CD4-positive, alpha-beta memory T cell (primary cell): ENCODE data around the gene RNF168. TPM values are rescaled to one million over a fixed set of nuclear protein-coding genes. Genes with fewer than 3 reads are reported as not detected.
"Not testable (repeated sequence)": the region's sequence is repeated elsewhere in the genome, so short reads cannot be mapped to it uniquely, and the experiment has no call there.

Experiments
- CTCF ChIA-PET: fragments of 350-600 bp; sonication (Branson Sonifier 250); formaldehyde crosslinking; loops from one replicate; lab custom pipeline; 2021; ENCODE audit warnings: inconsistent platforms; ENCODE audit not compliant: partially characterized antibody; lab: Charles Lee
- POLR2A ChIA-PET: fragments of 350-600 bp; sonication (Branson Sonifier 250); formaldehyde crosslinking; loops from one replicate; lab custom pipeline; 2021; ENCODE audit not compliant: partially characterized antibody; lab: Charles Lee
- DNase-seq, 5 donors: peaks; one replicate each; pipeline versions ENCODE4 v3.0.0 to v3.0.0-alpha.2; 2020 to 2022; ENCODE audit warnings: mixed read lengths in 1 of 5
- H3K27ac ChIP-seq: one replicate; pipeline ENCODE4 v1.7.0; 2013; ENCODE audit warnings: low read depth, low read length
- H3K27me3 ChIP-seq: 2 replicates; pipeline ENCODE4 v1.7.0; 2013; ENCODE audit warnings: mild to moderate bottlenecking, low read length, moderate library complexity; ENCODE audit not compliant: insufficient read depth
- H3K36me3 ChIP-seq: 2 replicates; pipeline ENCODE4 v1.7.0; 2013; ENCODE audit warnings: mild to moderate bottlenecking, low read length, moderate library complexity; ENCODE audit not compliant: insufficient read depth
- H3K4me1 ChIP-seq: 2 replicates; pipeline ENCODE4 v1.7.0; 2013; ENCODE audit warnings: mild to moderate bottlenecking, low read length, moderate library complexity; ENCODE audit not compliant: insufficient read depth
- H3K4me3 ChIP-seq, 2 donors: one replicate each; pipeline ENCODE4 v1.7.0; 2013; ENCODE audit warnings: low read length in 2 of 2, mild to moderate bottlenecking in 1 of 2
- H3K9me3 ChIP-seq, 2 donors: one replicate each; pipeline ENCODE4 v1.7.0; 2013; ENCODE audit warnings: low read length in 2 of 2, control low read depth in 1 of 2; ENCODE audit not compliant: control insufficient read depth in 1 of 2
- H3K27ac Mint-ChIP-seq, 7 donors: one replicate each; pipeline ENCODE4 v1.8.0; 2020 to 2021; ENCODE audit warnings: mixed read lengths in 7 of 7, mild to moderate bottlenecking in 6 of 7, inconsistent platforms in 3 of 7, moderate library complexity in 3 of 7
- H3K27me3 Mint-ChIP-seq, 2 donors: one replicate each; pipeline ENCODE4 v1.8.0; 2020 to 2021; ENCODE audit warnings: mixed read lengths in 2 of 2
- H3K36me3 Mint-ChIP-seq, 2 donors: one replicate each; pipeline ENCODE4 v1.8.0; 2020 to 2021; ENCODE audit warnings: mixed read lengths in 2 of 2, inconsistent platforms in 1 of 2, mild to moderate bottlenecking in 1 of 2
- H3K4me1 Mint-ChIP-seq, 4 donors: one replicate each; pipeline ENCODE4 v1.8.0; 2020 to 2021; ENCODE audit warnings: mixed read lengths in 4 of 4, mild to moderate bottlenecking in 1 of 4
- H3K4me3 Mint-ChIP-seq, 8 donors: one replicate each; pipeline ENCODE4 v1.8.0; 2020 to 2021; ENCODE audit warnings: mixed read lengths in 8 of 8, mild to moderate bottlenecking in 7 of 8, moderate library complexity in 6 of 8, inconsistent platforms in 3 of 8
- H3K9me3 Mint-ChIP-seq, 8 donors: one replicate each; pipeline ENCODE4 v1.8.0; 2020 to 2021; ENCODE audit warnings: mixed read lengths in 8 of 8, mild to moderate bottlenecking in 5 of 8, inconsistent platforms in 3 of 8, moderate library complexity in 1 of 8
- intact Hi-C: fragments of 100-400 bp; cut with micrococcal nuclease; formaldehyde crosslinking; loops from one replicate; pipeline ENCODE4 v1.15.1; 2023
- polyA plus RNA-seq, 2 donors: library from polyadenylated mRNA; unstranded; fragments of 300-500 nt; fragmentation: Illumina TruSeq; gene quantifications; one replicate each; pipeline ENCODE4 v1.2.3, GENCODE V29; 2021
- total RNA-seq, 2 experiments: library from RNA; stranded (reverse); gene quantifications; one replicate each; pipeline ENCODE4 v1.2.3, GENCODE V29; 2021

Gene RNF168
- total and polyA plus RNA-seq, 4 experiments from 2014 or later, result 6.0 to 76.4 (median 44.3) TPM

GRCh38 chr3:196486263-196486662 is 17.3 kb downstream of the RNF168 start:
- H3K36me3 Mint-ChIP-seq, result peaks cover 27 to 54% of the 10 kb centered on the region in 2 donors

GRCh38 chr3:196477678-196478077 is 25.9 kb downstream of the RNF168 start:
- H3K9me3 Mint-ChIP-seq, result no peaks in the 10 kb centered on the region
- H3K36me3 ChIP-seq, result peaks cover 43% of the 10 kb centered on the region
- H3K27me3 Mint-ChIP-seq, result no peaks in the 10 kb centered on the region
- no peak overlapping the region for H3K4me3 ChIP-seq
- intact Hi-C loops, result no loop called here
- no peaks in the 10 kb centered on the region for H3K9me3 ChIP-seq
- ChIA-PET POLR2A (no interaction called here), CTCF (interaction anchor here (2.1 kb wide), 1 partner anchor 9 kb away, joined by 5 read pairs; no protein-coding TSS in a partner anchor)
- no peak for DNase-seq
- H3K36me3 Mint-ChIP-seq, result peaks cover 29 to 55% of the 10 kb centered on the region in 2 donors
- no peak overlapping the region for H3K27ac Mint-ChIP-seq
- H3K4me1 ChIP-seq, result no peaks in the 10 kb centered on the region
- no peaks in the 10 kb centered on the region for H3K27me3 ChIP-seq
- no peak overlapping the region for H3K4me3 Mint-ChIP-seq
- no peak overlapping the region for H3K27ac ChIP-seq
- H3K4me1 Mint-ChIP-seq, result no peaks in the 10 kb centered on the region

More at GRCh38 chr3:196486263-196486662, 17.3 kb downstream of the RNF168 start:
- Histone ChIP-seq H3K4me1 (peaks cover 10% of the 10 kb centered on the region), H3K4me3 (no peak overlapping the region), H3K27ac (no peak overlapping the region), H3K9me3 (no peaks in the 10 kb centered on the region), H3K27me3 (no peaks in the 10 kb centered on the region), H3K36me3 (peaks cover 51% of the 10 kb centered on the region)
- no peaks in the 10 kb centered on the region for H3K27me3 Mint-ChIP-seq
- ChIA-PET POLR2A (interaction anchor here (0.7 to 1.1 kb wide), 3 partner anchors 15 to 18 kb away, joined by 3 read pairs; no protein-coding TSS in a partner anchor), CTCF (interaction anchor here (0.7 to 6.9 kb wide), 15 partner anchors 9 to 231 kb away, joined by 3 to 74 read pairs (median 4); partner anchors contain the start of genes RNF168 and SMCO1)
- H3K4me1 Mint-ChIP-seq, result peaks cover 8 to 21% (median 13%) of the 10 kb centered on the region in 4 donors
- intact Hi-C loops, result loop anchor here (1.0 kb wide), 1 partner anchor 33 kb away; no protein-coding TSS in a partner anchor
- H3K27ac Mint-ChIP-seq, result no peak overlapping the region
- peak in 3 of 5 donors; percentile 9 to 21 (median 15) for DNase-seq
- peak overlapping the region in 1 of 8 donors; percentile 43 for H3K4me3 Mint-ChIP-seq
- H3K9me3 Mint-ChIP-seq, result no peaks in the 10 kb centered on the region

- Mint-ChIP-seq H3K9me3 (no peaks in the 10 kb centered on the region), H3K27me3 (no peaks in the 10 kb centered on the region), H3K36me3 (peaks cover 29 to 53% of the 10 kb centered on the region in 2 donors), H3K27ac (peak overlapping the region in 2 of 7 donors; percentile 19 to 22), H3K4me1 (peaks cover 8 to 23% (median 9%) of the 10 kb centered on the region in 4 donors), H3K4me3 (no peak overlapping the region)
- intact Hi-C loops, result loop anchor here (5.0 kb wide), 1 partner anchor 40 kb away; the partner anchor contains the start of gene UBXN7
- H3K4me3 ChIP-seq, result no peak overlapping the region
- DNase-seq, result no peak
- no peaks in the 10 kb centered on the region for H3K27me3 ChIP-seq
- ChIA-PET POLR2A (no interaction called here), CTCF (no interaction called here)
- H3K27ac ChIP-seq, result no peak overlapping the region
- peaks cover 6% of the 10 kb centered on the region for H3K4me1 ChIP-seq
- no peaks in the 10 kb centered on the region for H3K9me3 ChIP-seq
- peaks cover 36% of the 10 kb centered on the region for H3K36me3 ChIP-seq
Measured at GRCh38 chr3:196472286-196472685, 31.3 kb downstream of the RNF168 start.

GRCh38 chr3:196471551-196471950 is 32.0 kb downstream of the RNF168 start:
- Histone ChIP-seq H3K27me3 (no peaks in the 10 kb centered on the region), H3K4me3 (no peak overlapping the region), H3K9me3 (no peaks in the 10 kb centered on the region), H3K36me3 (peaks cover 31% of the 10 kb centered on the region), H3K4me1 (peaks cover 6% of the 10 kb centered on the region), H3K27ac (no peak overlapping the region)
- ChIA-PET CTCF (interaction anchor here (0.6 to 1.2 kb wide), 2 partner anchors 55 to 218 kb away, joined by 3 read pairs; no protein-coding TSS in a partner anchor), POLR2A (interaction anchor here (1.3 kb wide), 1 partner anchor 15 kb away, joined by 3 read pairs; no protein-coding TSS in a partner anchor)
- H3K9me3 Mint-ChIP-seq, result no peaks in the 10 kb centered on the region
- peaks cover 24 to 48% of the 10 kb centered on the region in 2 donors for H3K36me3 Mint-ChIP-seq
- H3K27ac Mint-ChIP-seq, result peak overlapping the region in 1 of 7 donors; percentile 19
- no peak overlapping the region for H3K4me3 Mint-ChIP-seq
- DNase-seq, result no peak
- no peaks in the 10 kb centered on the region for H3K27me3 Mint-ChIP-seq
- intact Hi-C loops, result loop anchor here (5.0 kb wide), 1 partner anchor 39 kb away; the partner anchor contains the start of gene UBXN7
- peaks cover 8 to 23% (median 9%) of the 10 kb centered on the region in 4 donors for H3K4me1 Mint-ChIP-seq

GRCh38 chr3:196470182-196470581 is 33.4 kb downstream of the RNF168 start:
- POLR2A ChIA-PET, result not testable (repeated sequence)
- intact Hi-C loops, result loop anchor here (5.0 kb wide), 1 partner anchor 38 kb away; the partner anchor contains the start of gene UBXN7

GRCh38 chr3:196463804-196464203 is 39.8 kb downstream of the RNF168 start:
- peaks cover 0 to 8% (median 0%) of the 10 kb centered on the region in 8 donors for H3K9me3 Mint-ChIP-seq
- intact Hi-C loops, result no loop called here
- H3K27ac Mint-ChIP-seq, result peak overlapping the region in 1 of 7 donors; percentile 51
- Histone ChIP-seq H3K36me3 (no peaks in the 10 kb centered on the region), H3K27me3 (no peaks in the 10 kb centered on the region), H3K9me3 (no peaks in the 10 kb centered on the region), H3K4me1 (no peaks in the 10 kb centered on the region), H3K4me3 (no peak overlapping the region), H3K27ac (no peak overlapping the region)
- CTCF ChIA-PET, result interaction anchor here (1.4 kb wide), 1 partner anchor 29 kb away, joined by 4 read pairs; no protein-coding TSS in a partner anchor
- POLR2A ChIA-PET, result interaction anchor here (0.6 kb wide), 1 partner anchor 59 kb away, joined by 3 read pairs; no protein-coding TSS in a partner anchor
- no peak for DNase-seq
- no peak overlapping the region for H3K4me3 Mint-ChIP-seq
- H3K36me3 Mint-ChIP-seq, result peaks cover 6 to 17% of the 10 kb centered on the region in 2 donors
- H3K27me3 Mint-ChIP-seq, result no peaks in the 10 kb centered on the region
- peaks cover 0 to 12% (median 3%) of the 10 kb centered on the region in 4 donors for H3K4me1 Mint-ChIP-seq

More at GRCh38 chr3:196470182-196470581, 33.4 kb downstream of the RNF168 start:
- H3K9me3 Mint-ChIP-seq, H3K27me3 Mint-ChIP-seq, H3K4me3 ChIP-seq, CTCF ChIA-PET, H3K27me3 ChIP-seq, H3K27ac Mint-ChIP-seq, H3K9me3 ChIP-seq, H3K4me1 ChIP-seq, DNase-seq, H3K4me3 Mint-ChIP-seq, H3K27ac ChIP-seq: not testable (repeated sequence)
- H3K36me3 ChIP-seq, result peaks cover 30% of the 10 kb centered on the region
- H3K36me3 Mint-ChIP-seq, result peaks cover 26 to 43% of the 10 kb centered on the region in 2 donors
- H3K4me1 Mint-ChIP-seq, result peaks cover 8 to 23% (median 9%) of the 10 kb centered on the region in 4 donors

- no peaks in the 10 kb centered on the region for H3K4me1 ChIP-seq
- DNase-seq, result no peak
- H3K27me3 ChIP-seq, result no peaks in the 10 kb centered on the region
- no peak overlapping the region for H3K4me3 ChIP-seq
- intact Hi-C loops, result no loop called here
- no peak overlapping the region for H3K4me3 Mint-ChIP-seq
- H3K27me3 Mint-ChIP-seq, result no peaks in the 10 kb centered on the region
- no peaks in the 10 kb centered on the region for H3K9me3 ChIP-seq
- ChIA-PET CTCF (no interaction called here), POLR2A (no interaction called here)
- H3K4me1 Mint-ChIP-seq, result peaks cover 0 to 12% (median 4%) of the 10 kb centered on the region in 4 donors
- H3K9me3 Mint-ChIP-seq, result peaks cover 0 to 9% (median 0%) of the 10 kb centered on the region in 8 donors
- no peaks in the 10 kb centered on the region for H3K36me3 ChIP-seq
- H3K27ac ChIP-seq, result no peak overlapping the region
- H3K36me3 Mint-ChIP-seq, result peaks cover 6 to 16% of the 10 kb centered on the region in 2 donors
- H3K27ac Mint-ChIP-seq, result no peak overlapping the region
Measured at GRCh38 chr3:196463478-196463756, 40.2 kb downstream of the RNF168 start.
